GM12873 (cell line): Measurements from ENCODE around the gene PDAP1.

Experiments used
- TF ChIP-seq, protein P1 (sequence below): IDR thresholded peaks from 2 replicates; pipeline ENCODE4 v1.5.1; 2012; ENCODE audit warnings: low read depth, mild to moderate bottlenecking, moderate library complexity, low read length, control low read depth; ENCODE audit not compliant: insufficient read depth; ENCODE audit errors: missing control alignments

Gene PDAP1

DNA sequence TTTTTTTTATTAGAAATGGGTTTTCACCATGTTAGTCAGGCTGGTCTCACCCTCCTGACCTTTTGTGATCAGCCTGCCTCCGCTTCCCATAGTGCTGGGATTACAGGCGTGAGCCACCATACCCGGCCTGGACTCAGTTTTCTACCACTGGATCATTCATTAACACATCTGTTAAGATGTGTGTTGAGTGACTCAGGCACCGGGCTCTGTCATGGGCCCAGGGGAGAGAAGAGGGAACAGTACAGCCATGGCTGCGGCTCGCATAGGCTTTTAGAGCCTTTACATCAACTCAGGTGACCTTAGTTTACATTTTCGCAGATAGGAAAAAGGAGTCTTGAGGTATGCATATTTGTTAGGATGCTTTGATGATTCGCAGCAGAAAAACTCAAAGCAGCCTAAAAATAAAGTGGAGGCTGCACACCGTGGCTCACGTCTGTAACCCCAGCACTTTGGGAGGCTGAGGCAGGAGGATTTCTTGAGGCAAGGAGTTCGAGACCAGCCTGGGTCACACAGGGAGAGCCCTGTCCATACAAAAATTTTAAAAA is 36.9 kb downstream of the PDAP1 start:
- TF ChIP-seq, protein P1, sequence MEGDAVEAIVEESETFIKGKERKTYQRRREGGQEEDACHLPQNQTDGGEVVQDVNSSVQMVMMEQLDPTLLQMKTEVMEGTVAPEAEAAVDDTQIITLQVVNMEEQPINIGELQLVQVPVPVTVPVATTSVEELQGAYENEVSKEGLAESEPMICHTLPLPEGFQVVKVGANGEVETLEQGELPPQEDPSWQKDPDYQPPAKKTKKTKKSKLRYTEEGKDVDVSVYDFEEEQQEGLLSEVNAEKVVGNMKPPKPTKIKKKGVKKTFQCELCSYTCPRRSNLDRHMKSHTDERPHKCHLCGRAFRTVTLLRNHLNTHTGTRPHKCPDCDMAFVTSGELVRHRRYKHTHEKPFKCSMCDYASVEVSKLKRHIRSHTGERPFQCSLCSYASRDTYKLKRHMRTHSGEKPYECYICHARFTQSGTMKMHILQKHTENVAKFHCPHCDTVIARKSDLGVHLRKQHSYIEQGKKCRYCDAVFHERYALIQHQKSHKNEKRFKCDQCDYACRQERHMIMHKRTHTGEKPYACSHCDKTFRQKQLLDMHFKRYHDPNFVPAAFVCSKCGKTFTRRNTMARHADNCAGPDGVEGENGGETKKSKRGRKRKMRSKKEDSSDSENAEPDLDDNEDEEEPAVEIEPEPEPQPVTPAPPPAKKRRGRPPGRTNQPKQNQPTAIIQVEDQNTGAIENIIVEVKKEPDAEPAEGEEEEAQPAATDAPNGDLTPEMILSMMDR: no peak

DNA sequence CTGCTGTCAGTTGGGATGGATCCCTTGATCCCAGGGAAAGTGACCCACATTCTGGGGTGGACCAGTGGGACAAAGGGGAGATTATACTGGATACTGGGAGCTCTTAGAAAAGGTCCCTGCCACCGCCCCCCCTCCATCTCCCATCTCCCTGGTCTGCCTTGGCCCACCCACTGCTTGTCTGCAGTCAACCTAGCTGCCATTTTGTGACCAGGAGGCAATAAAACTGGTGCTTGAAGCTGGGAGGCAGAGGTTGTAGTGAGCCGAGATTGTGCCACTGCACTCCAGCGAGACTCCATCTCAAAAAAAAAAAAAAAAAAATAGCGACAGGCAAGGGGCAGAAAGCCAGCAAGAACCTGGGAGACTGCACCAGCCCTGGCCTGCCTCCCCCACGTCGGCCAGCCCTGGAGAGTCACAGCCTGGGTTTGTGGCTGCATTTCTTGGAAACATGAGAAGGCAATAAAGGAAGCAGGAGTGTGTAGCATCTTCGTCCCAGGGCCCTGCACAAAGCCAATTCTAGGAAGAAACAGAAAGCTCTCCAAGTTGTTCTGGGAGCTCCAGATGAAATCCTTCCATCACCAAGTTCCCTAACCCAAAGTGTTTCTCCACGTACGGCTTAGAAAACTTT is 38.5 kb downstream of the PDAP1 start:
- TF ChIP-seq, protein P1: no peak

DNA sequence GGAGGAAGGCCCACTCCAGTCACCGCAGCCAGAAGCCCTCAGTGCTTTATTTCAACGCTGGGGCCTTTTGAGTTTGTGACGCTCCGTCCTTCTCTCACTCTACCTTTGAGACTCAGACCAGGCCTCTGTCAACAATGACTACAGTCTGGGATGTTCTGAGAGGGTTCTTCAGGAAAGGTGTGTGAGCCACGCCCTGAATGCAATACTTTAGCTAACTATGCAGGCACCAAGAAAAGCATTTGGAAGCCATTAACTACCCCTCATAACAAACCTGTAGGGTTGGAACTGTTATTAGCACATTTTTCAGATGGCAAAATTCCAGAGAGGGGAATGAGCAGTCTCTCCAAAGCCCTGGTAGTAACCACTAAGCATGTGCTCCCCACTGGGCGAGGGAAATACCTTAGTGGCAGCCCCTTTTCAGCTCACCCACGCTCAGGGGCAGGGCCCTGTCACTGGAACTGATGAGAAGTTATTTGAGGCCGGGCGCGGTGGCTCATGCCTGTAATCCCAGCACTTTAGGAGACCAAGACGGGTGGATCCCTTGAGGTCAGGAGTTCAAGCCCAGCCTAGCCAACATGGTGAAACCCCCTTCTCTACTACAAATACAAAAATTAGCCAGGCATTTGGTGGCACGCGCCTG is 39.5 kb downstream of the PDAP1 start:
- TF ChIP-seq, protein P1: no peak

DNA sequence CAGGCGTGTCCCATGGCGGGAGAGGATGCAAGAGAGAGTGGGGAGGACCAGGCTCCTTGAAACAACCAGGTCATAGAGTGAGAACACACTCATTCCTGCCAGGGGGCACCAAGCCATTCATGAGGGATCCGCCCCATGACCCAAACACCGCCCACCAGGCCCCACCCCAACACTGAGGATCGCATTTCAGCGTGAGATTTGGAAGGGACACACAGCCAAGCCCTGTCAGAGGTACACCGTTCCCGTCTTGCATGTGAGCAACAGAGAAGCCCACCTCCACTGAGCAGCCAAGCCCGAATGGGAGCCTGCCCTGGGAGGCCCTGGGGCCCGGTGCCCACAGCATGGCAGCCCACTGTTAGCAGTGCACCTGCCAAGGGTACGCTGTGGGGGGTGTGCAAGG is 41.8 kb downstream of the PDAP1 start:
- TF ChIP-seq, protein P1: no peak

DNA sequence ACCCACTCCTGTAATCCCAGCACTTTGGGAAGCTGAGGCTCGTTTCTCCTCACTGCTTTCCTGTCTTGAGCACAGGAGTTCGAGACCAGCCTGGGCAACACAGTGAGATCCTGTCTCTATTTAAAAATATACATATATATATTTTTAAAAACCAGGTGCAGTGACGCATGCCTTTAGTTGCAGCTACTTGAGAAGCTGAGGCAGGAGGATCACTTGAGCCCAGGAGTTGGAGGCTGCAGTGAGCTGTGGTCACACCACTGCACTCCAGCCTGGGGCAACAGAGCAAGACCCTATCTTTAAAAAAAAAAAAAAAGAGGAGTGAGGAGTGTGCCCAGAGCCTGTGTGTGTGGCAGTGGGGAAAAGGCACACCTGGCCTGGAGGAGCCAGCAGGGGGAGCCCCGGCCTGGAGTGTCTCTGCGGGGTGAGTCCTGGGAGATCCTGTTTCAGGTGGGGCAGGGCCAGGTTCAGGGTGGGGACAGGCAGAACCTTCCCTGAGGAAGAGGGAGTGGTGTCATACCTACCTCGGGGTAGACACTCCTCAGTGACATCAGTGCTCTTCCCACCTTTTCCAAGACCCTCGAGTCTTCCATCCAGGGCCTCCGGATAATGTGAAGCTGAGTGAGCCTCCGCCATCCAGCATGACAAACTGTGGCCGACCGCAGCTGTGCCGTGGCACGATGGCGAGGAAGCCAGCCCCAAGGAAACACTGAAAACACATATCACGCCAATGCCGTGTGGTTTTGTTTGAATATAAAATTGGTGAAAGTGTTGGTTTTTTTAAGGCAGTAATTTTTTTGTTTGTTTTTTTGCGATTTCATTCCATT is 42.9 kb downstream of the PDAP1 start:
- TF ChIP-seq, protein P1: peak; percentile 75

DNA sequence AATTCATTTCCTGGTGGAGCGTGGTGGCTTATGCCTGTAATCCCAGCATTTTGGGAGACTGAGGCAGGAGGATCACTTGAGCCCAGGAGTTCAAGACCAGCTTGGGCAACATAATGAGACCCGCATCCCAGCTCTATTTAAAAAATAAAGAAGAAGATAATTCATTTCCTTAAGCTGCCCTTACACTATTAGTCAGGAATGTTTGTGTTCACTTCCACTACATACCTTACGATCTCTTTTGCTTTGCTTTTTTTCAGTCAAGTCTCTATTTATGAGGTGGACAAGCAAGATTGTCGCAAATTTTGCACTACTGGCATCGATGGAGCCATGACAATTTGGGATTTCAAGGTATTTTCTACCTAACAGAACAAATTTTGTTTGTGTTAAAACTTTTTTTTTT is 45.1 kb downstream of the PDAP1 start:
- TF ChIP-seq, protein P1: no peak

DNA sequence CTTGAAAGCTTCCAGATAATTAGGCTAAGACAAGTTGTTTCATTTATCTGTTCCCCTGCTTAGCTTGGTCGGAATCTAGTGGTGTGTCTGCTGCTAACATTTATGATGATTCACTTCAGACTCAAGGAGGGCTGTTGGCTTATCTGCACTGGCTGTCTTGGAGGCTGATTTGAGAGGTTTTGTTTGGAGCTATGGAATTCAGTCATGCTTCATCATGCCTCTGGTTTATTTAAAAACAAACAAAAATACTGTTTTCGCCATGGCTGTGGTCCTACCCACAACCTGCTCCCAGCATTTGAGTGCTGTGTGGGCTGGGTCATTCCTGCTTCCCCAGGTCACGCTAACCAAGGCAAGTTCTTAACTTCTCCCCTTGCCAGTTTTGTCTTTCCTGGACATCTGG is 45.6 kb downstream of the PDAP1 start:
- TF ChIP-seq, protein P1: no peak
